K562 (cell line): ENCODE results near the gene ABHD16A. TPM values are rescaled to one million over a fixed set of nuclear protein-coding genes. Genes with fewer than 3 reads are reported as not detected.

Experiments
- ATAC-seq: fragments of 200-7000 bp; cut with Tn5 transposase; 3 replicates; pipeline ENCODE4 v1.9.1; 2020; ENCODE audit warnings: moderate library complexity
- BruUV-seq: library from RNA; stranded (reverse); fragments of 400-500 nt; replicated peaks from 2 replicates; lab custom pipeline; 2021; lab: Mats Ljungman, UMichigan
- CTCF ChIA-PET: fragments of 300-600 bp; formaldehyde crosslinking; extraction: SDS; loops from one replicate; lab custom pipeline; 2021; ENCODE audit warnings: low intra/inter-chr PET ratio; lab: Yijun Ruan, JAX
- POLR2A ChIA-PET: fragments of 300-600, 350-650 bp; sonication (Branson Sonifier 250); formaldehyde crosslinking; extraction: SDS; loops from one replicate; lab custom pipeline; 2021; ENCODE audit warnings: antibody characterized with exemption, inconsistent platforms; lab: Yijun Ruan, JAX
- DNase-seq, 4 experiments: peaks; one replicate each; pipeline versions ENCODE4 v3.0.0 to v3.0.0-alpha.2; 2011 to 2018; ENCODE audit warnings: low spot score in 3 of 4, mixed read lengths in 3 of 4; ENCODE audit errors: extremely low read depth in 1 of 4
- FAIRE-seq: peaks from 2 replicates; lab custom pipeline; 2011; peaks lifted over from hg19 to GRCh38; lab: Jason Lieb, UNC
- H2AFZ ChIP-seq: 2 replicates; pipeline ENCODE4 v1.6.0; 2011; ENCODE audit warnings: low read depth, low read length, control low read depth, inconsistent platforms
- H3K27ac ChIP-seq: fragments of 200-600 bp; 3 replicates; pipeline ENCODE4 v1.8.0; 2011; ENCODE audit warnings: low read depth, mild to moderate bottlenecking, control low read depth, inconsistent platforms, low read length, moderate library complexity, mixed read lengths; ENCODE audit errors: extremely low read depth
- H3K27me3 ChIP-seq, 2 experiments: fragments of 300-600 bp in 1 of 2; 2 replicates in 1 of 2; 3 replicates in 1 of 2; pipeline versions ENCODE4 v1.6.0 to v1.8.0; 2011; ENCODE audit warnings: inconsistent platforms in 2 of 2, low read length in 2 of 2, mild to moderate bottlenecking in 1 of 2, mixed read lengths in 1 of 2, moderate library complexity in 1 of 2; ENCODE audit not compliant: control insufficient read depth in 2 of 2, insufficient read depth in 2 of 2
- H3K36me3 ChIP-seq: fragments of 300-600 bp; 3 replicates; pipeline ENCODE4 v1.8.0; 2011; ENCODE audit warnings: mild to moderate bottlenecking, low read length, inconsistent platforms; ENCODE audit not compliant: control insufficient read depth, insufficient read depth
- H3K4me1 ChIP-seq, 2 experiments: fragments of 200-600 bp in 1 of 2; replicated peaks in 1 of 2; 2 replicates in 1 of 2; 3 replicates in 1 of 2; pipeline versions ENCODE4 v1.5.1 to v1.8.0; 2011; ENCODE audit warnings: inconsistent platforms in 2 of 2, low read length in 2 of 2, mild to moderate bottlenecking in 1 of 2, mixed read lengths in 1 of 2, moderate library complexity in 1 of 2; ENCODE audit not compliant: control insufficient read depth in 2 of 2, insufficient read depth in 2 of 2
- H3K4me2 ChIP-seq: 2 replicates; pipeline ENCODE4 v1.6.1; 2011; ENCODE audit warnings: low read length, control low read depth, inconsistent platforms, mixed read lengths; ENCODE audit not compliant: insufficient read depth
- H3K4me3 ChIP-seq: fragments of 200-600 bp; sonication (generic), shearing (Covaris generic); 2 replicates; pipeline ENCODE4 v1.5.1; 2016; ENCODE audit warnings: control low read depth, inconsistent platforms
- H3K79me2 ChIP-seq: fragments of 200-600 bp; 3 replicates; pipeline ENCODE4 v1.8.0; 2011; ENCODE audit warnings: low read length, inconsistent platforms; ENCODE audit not compliant: control insufficient read depth, insufficient read depth
- H3K9ac ChIP-seq, 2 experiments: 2 replicates each; pipeline versions ENCODE4 v1.6.0 to v1.6.1; 2011; ENCODE audit warnings: low read depth in 2 of 2, low read length in 2 of 2, control low read depth in 1 of 2, inconsistent platforms in 1 of 2, mild to moderate bottlenecking in 1 of 2, mixed read lengths in 1 of 2; ENCODE audit not compliant: insufficient read depth in 1 of 2
- H3K9me1 ChIP-seq: one replicate; pipeline ENCODE4 v1.6.0; 2011; ENCODE audit warnings: inconsistent platforms, mild to moderate bottlenecking, low read length, moderate library complexity; ENCODE audit not compliant: control insufficient read depth, insufficient read depth
- H3K9me3 ChIP-seq: replicated peaks from 2 replicates; pipeline ENCODE4 v1.5.1; 2011; ENCODE audit warnings: low read depth, low read length, inconsistent platforms; ENCODE audit not compliant: control insufficient read depth, insufficient read depth
- H4K20me1 ChIP-seq: replicated peaks from 2 replicates; pipeline ENCODE4 v1.6.1; 2011; ENCODE audit warnings: low read length, inconsistent platforms, mixed read lengths; ENCODE audit not compliant: control insufficient read depth, insufficient read depth
- AFF1 ChIP-seq, 2 experiments: fragments of 450-650 bp; IDR thresholded peaks; 2 replicates each; pipeline ENCODE4 v1.6.1; 2018; ENCODE audit warnings: mild to moderate bottlenecking in 2 of 2, low read depth in 1 of 2; ENCODE audit not compliant: partially characterized antibody in 2 of 2
- ETV5 ChIP-seq: sonication (generic); formaldehyde crosslinking; IDR thresholded peaks from 2 replicates; pipeline ENCODE4 v1.4.0; 2020; ENCODE audit warnings: low read depth, mild to moderate bottlenecking, missing genetic modification reagents
- FOXP1 ChIP-seq: sonication (generic); formaldehyde crosslinking; IDR thresholded peaks from 2 replicates; pipeline ENCODE4 v1.8.0; 2022; ENCODE audit warnings: mild to moderate bottlenecking, missing genetic modification reagents
- HDAC6 ChIP-seq: IDR thresholded peaks from 2 replicates; pipeline ENCODE4 v1.6.1; 2012; ENCODE audit warnings: low read depth, mild to moderate bottlenecking, control low read depth, inconsistent platforms, low read length, moderate library complexity
- NCOA4 ChIP-seq: fragments of 450-650 bp; IDR thresholded peaks from 2 replicates; pipeline ENCODE4 v1.6.1; 2018; ENCODE audit warnings: mild to moderate bottlenecking; ENCODE audit not compliant: partially characterized antibody
- PCBP1 ChIP-seq: fragments of 200-400 bp; formaldehyde crosslinking; IDR thresholded peaks from 2 replicates; pipeline ENCODE4 v1.6.1; 2018; ENCODE audit warnings: mild to moderate bottlenecking, low read depth, low read length; ENCODE audit not compliant: poor library complexity, severe bottlenecking
- RBM39 ChIP-seq: fragments of 200-400 bp; formaldehyde crosslinking; optimal IDR thresholded peaks from 2 replicates; pipeline ENCODE3; 2018; ENCODE audit warnings: low read depth, low read length
- RCOR1 ChIP-seq, 2 experiments: IDR thresholded peaks; 2 replicates each; pipeline ENCODE4 v1.6.1; 2012; ENCODE audit warnings: low read depth in 2 of 2, low read length in 2 of 2, borderline replicate concordance in 1 of 2, improper control_type of control experiment in 1 of 2
- SMAD4 ChIP-seq: fragments of 250-450 bp; sonication (Bioruptor Pico); conservative IDR thresholded peaks from 2 replicates; pipeline ENCODE4 v1.8.0; 2021; ENCODE audit warnings: inconsistent platforms, mild to moderate bottlenecking, moderate library complexity
- SOX6 ChIP-seq: fragments of 450-650 bp; IDR thresholded peaks from 2 replicates; pipeline ENCODE4 v1.6.1; 2014; ENCODE audit warnings: mild to moderate bottlenecking
- SRSF3 ChIP-seq: fragments of 200-400 bp; formaldehyde crosslinking; IDR thresholded peaks from 2 replicates; pipeline ENCODE4 v1.6.1; 2016; ENCODE audit warnings: mild to moderate bottlenecking, low read length, moderate library complexity; ENCODE audit not compliant: insufficient read depth
- ZFP91 ChIP-seq: sonication (generic); formaldehyde crosslinking; IDR thresholded peaks from 2 replicates; pipeline ENCODE4 v1.8.0; 2022; ENCODE audit warnings: mild to moderate bottlenecking, missing genetic modification reagents
- ZNF133 ChIP-seq: fragments of 250-450 bp; sonication (Bioruptor Pico); IDR thresholded peaks from 2 replicates; pipeline ENCODE4 v1.4.0; 2020; ENCODE audit warnings: mild to moderate bottlenecking
- ZNF253 ChIP-seq: fragments of 250-450 bp; sonication (Bioruptor Pico); conservative IDR thresholded peaks from 2 replicates; pipeline ENCODE4 v1.6.1; 2021; ENCODE audit warnings: mild to moderate bottlenecking
- ZNF384 ChIP-seq: IDR thresholded peaks from 2 replicates; pipeline ENCODE4 v1.6.1; 2012; ENCODE audit warnings: low read depth, low read length, improper control_type of control experiment
- ZNF586 ChIP-seq: fragments of 450-650 bp; formaldehyde crosslinking; conservative IDR thresholded peaks from 2 replicates; pipeline ENCODE4 v1.4.0; 2020; ENCODE audit warnings: mild to moderate bottlenecking, moderate library complexity
- ZNF830 ChIP-seq: fragments of 250-450 bp; sonication (Bioruptor Pico); IDR thresholded peaks from 2 replicates; pipeline ENCODE4 v1.5.0; 2021; ENCODE audit warnings: mild to moderate bottlenecking
- WGBS: fragments of 100-300 bp; shearing (Covaris generic); methylation state at CpG from one replicate; pipeline ENCODE4 v1.1.6; 2016; ENCODE audit warnings: low coverage, mixed read lengths; ENCODE audit not compliant: insufficient coverage; ENCODE audit errors: missing lambda C conversion rate; 5-methylcytosine and 5-hydroxymethylcytosine counted together
- in situ Hi-C: fragments of 300-500 bp; cut with MboI; formaldehyde crosslinking; loops from 4 replicates; pipeline ENCODE4 v1.15.0; 2018; ENCODE audit warnings: inconsistent platforms, mixed read lengths
- intact Hi-C: fragments of 100-400 bp; cut with micrococcal nuclease; formaldehyde crosslinking; loops from 2 replicates; pipeline ENCODE4 v1.14.2; 2022
- polyA plus RNA-seq, 8 experiments: library from polyadenylated mRNA; depleted of rRNA in 4 of 8; stranded (reverse) in 5 of 8; unstranded in 3 of 8; fragments of >200 nt; fragmentation: Nextera tagmentation in 2 of 8; fragmentation: Illumina TruSeq in 1 of 8; extraction: Ambion mirVana in 2 of 8; extraction: Trizol in 1 of 8; gene quantifications; 2 replicates each; pipeline versions ENCODE4 v1.2.1 to v1.2.3, GENCODE V29; 2011 to 2014; ENCODE audit warnings: inconsistent platforms in 1 of 8, missing spikeins in 1 of 8
- total RNA-seq, 7 experiments: library from RNA; depleted of rRNA in 6 of 7; stranded (reverse); fragments of >200 nt in 6 of 7; fragmentation: Illumina TruSeq in 2 of 7; extraction: Trizol in 2 of 7; gene quantifications; 2 replicates each; pipeline versions ENCODE4 v1.2.1 to v1.2.3, GENCODE V29; 2011 to 2021; ENCODE audit warnings: low replicate concordance in 1 of 7

ABHD16A gene
- total and polyA plus RNA-seq, 9 of the 15 experiments (the other 6 are each of a cell fraction or from before 2014, with no cell fraction given) = 25.8 to 120 (median 81.6) TPM

GRCh38 chr6:31729515-31729978, 26.4 kb upstream of the ABHD16A start:
- intact Hi-C loops = loop anchor here (1.0 to 2.0 kb wide), 4 partner anchors 40 to 97 kb away; partner anchors contain the start of genes HSPA1B and VARS1
- POLR2A ChIA-PET = interaction anchor here (0.7 to 15.0 kb wide), 34 partner anchors 4 to 317 kb away, joined by 3 to 236 read pairs (median 5); partner anchors contain the start of genes ABHD16A, C6orf47, CLIC1 and CSNK2B
- FAIRE-seq = peak; percentile 60
- WGBS = under 1% methylated on average over 29 of the region's 29 CpGs
- H3K27ac ChIP-seq = peak overlapping the region; percentile 75
- peak overlapping the region; percentile 94 for H3K4me2 ChIP-seq
- peaks cover 5% of the 10 kb centered on the region for H3K9me1 ChIP-seq
- peaks cover 12% of the 10 kb centered on the region for H4K20me1 ChIP-seq
- in situ Hi-C loops = no loop called here
- DNase-seq = peak; percentile 91 to 97 (median 94)
- H3K36me3 ChIP-seq = peaks cover 70% of the 10 kb centered on the region
- peak overlapping the region; percentile 58 to 85 for H3K9ac ChIP-seq
- peak overlapping the region; percentile 65 for H3K4me3 ChIP-seq
- BruUV-seq = no TSS peak
- CTCF ChIA-PET = interaction anchor here (0.6 to 2.0 kb wide), 4 partner anchors 31 to 141 kb away, joined by 3 to 18 read pairs (median 6); no protein-coding TSS in a partner anchor
- peak overlapping the region; percentile 71 for H2AFZ ChIP-seq
- H3K79me2 ChIP-seq = peaks cover 41% of the 10 kb centered on the region
- ATAC-seq = peak; percentile 84
- H3K9me3 ChIP-seq = no peaks in the 10 kb centered on the region
- peaks cover 53 to 67% of the 10 kb centered on the region in 2 experiments for H3K4me1 ChIP-seq
- H3K27me3 ChIP-seq = no peaks in the 10 kb centered on the region
- TF ChIP-seq NCOA4 (no peak), ZNF253 (CRISPR knock-in tag) (no peak), FOXP1 (0 out of 2 replicates have a peak, but pooled peaks have one; percentile 34), ZNF830 (CRISPR knock-in tag) (no peak), ETV5 (CRISPR knock-in tag) (peak; percentile 49), RCOR1 (IDR thresholded peaks at IDR 0.05; ENCODE audit: borderline replicate concordance in 1 of 2, low read depth in 2 of 2, low read length in 2 of 2) (peak in 1 of 2 experiments; percentile 75; a peak in 2 of 4 replicates), ZNF586 (CRISPR knock-in tag) (no peak), ZNF133 (CRISPR knock-in tag) (no peak), ZNF384 (peak; percentile 48), PCBP1 (peak; percentile 77), HDAC6 (no peak), RBM39 (peak; percentile 91), SOX6 (no peak), SMAD4 (0 out of 2 replicates have a peak, but pooled peaks have one; percentile 11), AFF1 (IDR thresholded peaks at IDR 0.05; ENCODE audit: low read depth in 1 of 2, partially characterized antibody in 2 of 2) (peak; percentile 74 to 87), ZFP91 (CRISPR knock-in tag) (no peak), SRSF3 (no peak)
